ENCODE results near the gene GALM. TPM values are rescaled to one million over a fixed set of nuclear protein-coding genes. Genes with fewer than 3 reads are reported as not detected.

The GALM gene
- total and polyA plus RNA-seq, 2 of the 13 experiments (the other 11 are each of a cell fraction or from before 2014, with no cell fraction given) = 65.5 to 90.0 TPM

- intact Hi-C loops (cut with micrococcal nuclease; ENCODE audit: unreplicated experiment) = no loop called here
- H3K9me3 ChIP-seq (ENCODE audit: low read length) = no peaks in the 10 kb centered on the region
- FAIRE-seq = no peak
Observed at GRCh38 chr2:38658613-38659012, 7.3 kb upstream of the GALM start.

More at GRCh38 chr2:38658613-38659012, 7.3 kb upstream of the GALM start:
- TF ChIP-seq HNF4G (IDR thresholded peaks at IDR 0.05; ENCODE audit: borderline replicate concordance, low read depth, low read length) (no peak), HNF4G (CRISPR knock-in tag; IDR thresholded peaks at IDR 0.05; ENCODE audit: borderline replicate concordance, low read depth) (no peak), PHF8 (CRISPR knock-in tag; IDR thresholded peaks at IDR 0.05) (no peak), ZNF446 (CRISPR knock-in tag; IDR thresholded peaks at IDR 0.05) (no peak), JUNB (CRISPR knock-in tag; IDR thresholded peaks at IDR 0.05; ENCODE audit: borderline replicate concordance) (no peak), ZBTB44 (CRISPR knock-in tag; IDR thresholded peaks at IDR 0.05) (no peak), ZNF460 (CRISPR knock-in tag; IDR thresholded peaks at IDR 0.05; ENCODE audit: borderline replicate concordance) (no peak), E2F5 (CRISPR knock-in tag; conservative IDR thresholded peaks at IDR 0.05) (no peak), ZNF3 (CRISPR knock-in tag; IDR thresholded peaks at IDR 0.05) (no peak)
- Histone ChIP-seq H3K4me2 (ENCODE audit: low read depth, low read length) (no peak overlapping the region), H3K4me3 (replicated peaks in 1 of 3; ENCODE audit: insufficient read depth in 1 of 3, low read depth in 2 of 3, low read length in 3 of 3) (no peak overlapping the region), H3K9ac (ENCODE audit: insufficient read depth, low read depth, low read length) (no peak overlapping the region), H3K27ac (ENCODE audit: extremely low read length, insufficient read depth, low read length) (no peak overlapping the region), H3K79me2 (ENCODE audit: insufficient read depth, low read length) (no peaks in the 10 kb centered on the region), H3K36me3 (replicated peaks in 1 of 2; ENCODE audit: control insufficient read depth in 1 of 2, insufficient read depth in 2 of 2, low read length in 2 of 2) (no peaks in the 10 kb centered on the region), H4K20me1 (ENCODE audit: insufficient read depth, low read length) (no peaks in the 10 kb centered on the region), H2AFZ (ENCODE audit: low read length) (no peak overlapping the region), H3K27me3 (ENCODE audit: control insufficient read depth in 1 of 2, insufficient read depth in 2 of 2, low read length in 2 of 2) (no peaks in the 10 kb centered on the region), H3K4me1 (ENCODE audit: insufficient read depth, low read length) (peaks cover 19% of the 10 kb centered on the region)
- POLR2A ChIA-PET = interaction anchor here (0.6 kb wide), 1 partner anchor 47 kb away, joined by 4 read pairs; no protein-coding TSS in a partner anchor
- WGBS (ENCODE audit: low lambda C conversion rate) = 43% methylated on average over 2 of the region's 2 CpGs
- ATAC-seq (no peak), DNase-seq (ENCODE audit: low spot score) (no peak)
- BruUV-seq (replicated peaks) = no TSS peak
- CTCF ChIA-PET (ENCODE audit: low intra/inter-chr PET ratio, low total read pairs) = no interaction called here
- in situ Hi-C loops (cut with HindIII; ENCODE audit: extremely low pct_ligation_motif_present, low pct_unique_long_range_greater_than_20kb) = no loop called here

All from HepG2 (cell line).